ENCODE results near the gene SPINK5.
A peak's percentile ranks its signal among the peaks of the same experiment; 100 is the strongest.

Gene SPINK5

GRCh38 chr5:148176480-148176879 is 112.7 kb downstream of the SPINK5 start:
- no peak for DNase-seq

DNA sequence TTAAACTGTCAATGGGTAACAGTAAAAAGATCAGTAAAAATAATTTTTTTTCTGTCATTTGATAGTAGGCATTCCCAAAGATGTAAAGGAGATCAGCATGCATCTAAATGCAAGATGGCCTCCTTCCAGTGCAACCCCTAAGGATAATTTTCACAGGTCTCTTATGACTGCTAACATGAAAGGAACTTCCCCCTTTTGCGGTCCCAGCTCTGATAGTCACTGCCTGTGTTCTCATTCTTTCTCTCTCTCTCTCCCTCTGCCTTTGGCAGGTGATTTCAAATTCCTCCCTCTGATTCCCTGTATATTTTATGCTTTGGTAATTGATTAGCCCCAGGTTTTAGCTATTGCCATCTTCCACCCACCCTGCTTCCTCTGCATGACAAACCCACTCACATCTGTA is 113.4 kb downstream of the SPINK5 start:
- no peak for DNase-seq

DNA sequence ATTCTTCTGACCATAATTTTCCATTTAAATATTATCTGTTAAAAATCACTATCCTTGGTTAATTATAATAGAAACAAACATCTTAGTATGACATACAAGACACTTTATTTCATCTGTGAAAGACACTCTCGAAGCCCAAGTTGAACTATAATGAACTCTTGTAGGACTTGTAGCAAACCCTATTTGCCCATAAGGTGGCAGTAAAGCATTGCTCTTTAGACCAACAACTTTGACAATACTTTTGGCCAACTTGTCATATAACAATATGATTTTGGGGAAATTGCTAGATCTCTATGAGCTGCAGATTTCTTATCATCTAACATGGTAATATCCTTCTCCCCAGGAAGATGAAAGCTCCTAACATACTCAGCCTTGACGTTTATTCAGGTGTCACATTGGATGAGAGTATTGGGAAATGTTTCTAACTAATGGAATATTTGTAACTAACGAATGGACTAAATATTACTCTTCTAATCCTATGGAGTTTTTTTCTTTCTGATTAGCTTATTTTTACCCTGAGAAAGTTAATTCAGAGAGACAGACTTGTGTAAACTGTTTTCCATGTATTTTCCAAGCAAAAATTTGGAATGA is 115.5 kb downstream of the SPINK5 start:
- peak in 4 of 51 donors; percentile 2 to 25 (median 4) for DNase-seq

DNA sequence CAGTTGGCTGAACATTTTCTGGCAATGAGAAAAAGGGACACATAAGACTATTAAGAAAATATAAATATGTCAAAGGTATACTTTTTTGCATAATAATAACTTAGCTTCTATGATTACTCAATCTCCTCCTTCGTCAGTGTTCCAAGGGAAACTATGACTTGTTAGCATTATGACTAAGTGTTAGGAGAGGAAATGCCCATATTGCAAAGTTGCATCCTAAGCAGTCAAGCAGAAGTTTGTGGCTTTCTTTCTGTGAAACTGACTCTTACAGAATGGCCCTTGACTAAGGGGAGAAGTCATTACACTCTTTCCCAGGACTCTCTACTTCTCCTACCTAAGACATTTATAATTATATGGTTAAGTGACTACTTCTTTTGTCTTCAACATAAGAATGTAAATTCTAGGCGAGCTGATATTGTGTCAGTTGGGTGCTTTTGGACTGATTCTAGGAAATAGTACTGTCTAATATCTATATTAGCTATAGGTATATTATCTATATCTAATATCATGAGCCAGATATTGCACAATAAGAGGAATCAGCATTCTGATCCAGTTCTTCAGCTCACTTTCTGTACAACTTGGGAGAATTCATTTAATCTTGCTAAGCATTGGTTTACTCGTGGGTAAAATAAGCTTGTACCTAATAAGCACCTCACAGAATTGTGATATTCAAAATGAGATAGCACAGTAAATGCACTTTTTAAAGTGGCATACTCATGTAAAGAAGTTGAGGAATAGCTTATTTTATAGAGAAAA is 122.6 kb downstream of the SPINK5 start:
- DNase-seq, result no peak

Data from hypothalamus (tissue), 51 donors.